GM19193 (cell line): ENCODE measurements around the gene SMC4.

Experiments
- POLR2A ChIP-seq: IDR thresholded peaks from 4 replicates; pipeline ENCODE4 v1.6.1; 2011; ENCODE audit not compliant: insufficient read depth, insufficient read length; ENCODE audit errors: extremely low read depth

SMC4 gene

DNA sequence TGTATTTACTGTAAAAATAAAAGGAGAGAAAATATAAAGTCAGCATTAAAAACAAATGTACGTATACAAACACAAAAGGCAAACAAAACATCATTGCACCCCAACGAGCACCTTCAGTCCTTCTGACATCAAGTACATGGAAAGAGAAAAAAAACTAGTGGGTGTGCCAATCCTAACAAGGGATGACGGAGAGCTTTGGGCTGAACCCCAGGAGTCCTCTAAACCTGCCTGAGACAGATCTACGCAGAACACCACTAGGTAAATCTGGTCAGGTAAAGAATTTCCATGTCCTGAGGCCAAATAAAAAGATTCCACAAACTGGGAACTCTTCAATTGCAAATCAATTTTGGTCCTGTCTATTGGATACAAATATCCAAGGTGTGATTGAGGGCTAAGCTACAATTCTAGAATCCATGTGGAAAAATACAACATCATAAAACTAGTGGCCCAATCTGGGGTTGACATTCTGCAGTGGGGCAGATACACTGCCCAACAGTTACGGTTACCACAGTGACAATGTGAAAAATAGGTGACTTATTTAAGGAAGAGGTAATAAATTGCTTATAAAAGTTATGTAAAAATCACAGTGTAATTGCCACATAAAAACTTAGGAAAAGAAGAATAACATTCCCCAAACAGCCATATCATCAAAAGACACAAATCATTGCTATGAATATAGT lies 14.7 kb upstream of the SMC4 start:
- TF ChIP-seq POLR2A: no peak

GRCh38 chr3:160390565-160391138 lies 8.8 kb upstream of the SMC4 start:
- no peak for TF ChIP-seq POLR2A

DNA sequence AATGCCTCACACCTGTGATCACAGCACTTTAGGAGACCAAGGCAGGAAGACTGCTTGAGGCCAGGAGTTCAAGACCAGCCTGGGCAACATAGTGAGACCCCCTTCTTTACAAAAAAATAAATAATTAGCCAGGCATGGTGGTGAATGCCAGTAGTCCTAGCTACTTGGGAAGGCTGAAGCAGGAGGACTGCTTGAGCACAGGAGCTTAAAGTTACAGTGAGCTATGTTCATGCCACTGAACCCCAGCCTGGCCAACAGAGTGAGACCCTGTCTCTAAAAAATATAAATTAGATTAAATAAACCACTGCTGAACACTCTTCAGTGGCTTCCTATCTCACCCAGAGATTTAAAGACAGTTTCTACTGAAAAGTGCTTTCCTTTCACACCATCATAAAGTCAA lies 6.7 kb upstream of the SMC4 start:
- TF ChIP-seq POLR2A: no peak

- TF ChIP-seq POLR2A: no peak
Observed at GRCh38 chr3:160393346-160394008, 6.0 kb upstream of the SMC4 start.

- TF ChIP-seq POLR2A: no peak
Observed at GRCh38 chr3:160394009-160394392, 5.4 kb upstream of the SMC4 start.

DNA sequence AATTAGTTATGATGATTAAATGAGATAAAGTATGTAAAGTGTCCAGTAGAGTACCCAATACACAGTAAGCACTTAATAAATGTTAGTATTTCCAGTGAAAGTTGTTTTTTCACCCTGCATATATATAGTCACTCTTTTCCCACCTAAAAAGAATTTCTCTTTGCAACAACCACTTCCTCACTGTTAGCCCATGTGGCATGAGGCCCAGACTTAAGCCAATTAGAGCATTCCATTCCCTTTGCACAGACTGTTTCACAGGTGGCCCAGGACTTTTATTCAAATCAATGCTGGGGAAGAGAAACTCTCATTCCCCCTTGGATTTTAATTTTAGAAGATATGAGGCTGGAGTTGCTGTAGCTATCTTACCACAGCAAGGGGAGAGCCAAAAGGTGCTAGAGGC lies 4.2 kb upstream of the SMC4 start:
- no peak for TF ChIP-seq POLR2A

- no peak for TF ChIP-seq POLR2A
Observed at GRCh38 chr3:160398820-160399124, 678 bp upstream of the SMC4 start.

GRCh38 chr3:160400030-160400701 lies 716 bp downstream of the SMC4 start:
- no peak for TF ChIP-seq POLR2A

- peak; percentile 3 for TF ChIP-seq POLR2A
Observed at GRCh38 chr3:160400702-160401150, 1.3 kb downstream of the SMC4 start.

DNA sequence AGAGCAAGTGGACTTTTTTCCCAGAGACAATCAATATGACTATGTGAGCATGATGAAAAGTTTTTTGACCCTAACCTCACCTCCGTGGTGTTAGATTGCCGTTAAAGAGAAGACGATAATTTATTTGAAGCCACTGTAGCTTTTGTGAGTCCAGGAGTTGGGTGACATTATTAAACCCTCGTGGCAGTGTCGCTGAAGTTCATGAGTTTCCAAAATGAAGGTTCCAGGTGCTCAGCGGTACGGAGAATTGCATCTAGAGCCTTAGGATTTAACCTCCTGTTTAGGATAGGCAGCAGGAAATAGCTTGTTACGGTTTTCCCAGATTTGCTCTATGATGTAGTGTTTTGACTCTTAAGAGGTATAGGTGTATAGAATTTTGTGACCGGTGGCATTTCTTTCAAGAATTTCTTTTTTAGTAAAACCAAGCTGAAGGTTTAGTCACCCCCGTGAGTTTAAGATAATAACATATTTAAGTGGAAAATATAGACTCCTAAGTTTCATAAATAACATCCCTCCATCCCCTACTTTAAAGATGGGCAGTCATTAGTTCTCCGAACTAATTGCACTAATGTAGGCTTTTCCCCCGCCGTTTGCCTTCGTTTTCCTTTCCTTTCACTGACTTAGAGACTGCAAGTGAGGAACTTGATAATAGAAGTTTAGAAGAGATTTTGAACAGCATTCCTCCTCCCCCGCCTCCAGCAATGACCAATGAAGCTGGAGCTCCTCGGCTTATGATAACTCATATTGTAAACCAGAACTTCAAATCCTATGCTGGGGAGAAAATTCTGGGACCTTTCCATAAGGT lies 2.0 kb downstream of the SMC4 start:
- TF ChIP-seq POLR2A: no peak

DNA sequence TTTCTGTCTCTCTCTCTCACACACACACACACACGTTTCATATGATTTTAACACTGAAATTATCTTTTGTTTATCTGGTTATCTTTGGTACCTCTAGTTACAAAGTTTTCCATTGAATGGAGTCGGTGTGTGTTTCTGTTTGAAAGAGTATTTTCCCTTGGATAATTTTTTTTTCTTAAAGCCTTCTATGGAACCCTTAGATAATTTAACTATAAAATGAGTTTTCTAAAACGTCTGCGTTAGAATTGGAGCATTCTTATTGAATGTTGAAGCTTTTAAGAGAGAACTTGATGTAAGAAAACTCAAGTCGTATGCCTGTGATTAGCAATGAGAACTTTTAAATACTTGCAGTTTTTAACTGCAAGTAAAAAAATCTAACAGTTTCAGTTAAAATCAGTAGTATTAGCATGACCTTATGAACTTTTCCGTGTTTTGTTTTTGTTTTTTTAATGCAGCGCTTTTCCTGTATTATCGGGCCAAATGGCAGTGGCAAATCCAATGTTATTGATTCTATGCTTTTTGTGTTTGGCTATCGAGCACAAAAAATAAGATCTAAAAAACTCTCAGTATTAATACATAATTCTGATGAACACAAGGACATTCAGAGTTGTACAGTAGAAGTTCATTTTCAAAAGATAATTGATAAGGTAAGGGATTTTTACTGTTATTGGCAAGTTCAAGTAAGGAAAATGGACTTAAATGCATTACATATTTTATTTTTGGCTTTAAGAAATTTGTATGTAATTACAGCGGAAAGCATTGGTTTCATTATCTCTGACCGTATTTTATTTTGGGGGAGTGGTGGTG lies 3.0 kb downstream of the SMC4 start:
- no peak for TF ChIP-seq POLR2A

DNA sequence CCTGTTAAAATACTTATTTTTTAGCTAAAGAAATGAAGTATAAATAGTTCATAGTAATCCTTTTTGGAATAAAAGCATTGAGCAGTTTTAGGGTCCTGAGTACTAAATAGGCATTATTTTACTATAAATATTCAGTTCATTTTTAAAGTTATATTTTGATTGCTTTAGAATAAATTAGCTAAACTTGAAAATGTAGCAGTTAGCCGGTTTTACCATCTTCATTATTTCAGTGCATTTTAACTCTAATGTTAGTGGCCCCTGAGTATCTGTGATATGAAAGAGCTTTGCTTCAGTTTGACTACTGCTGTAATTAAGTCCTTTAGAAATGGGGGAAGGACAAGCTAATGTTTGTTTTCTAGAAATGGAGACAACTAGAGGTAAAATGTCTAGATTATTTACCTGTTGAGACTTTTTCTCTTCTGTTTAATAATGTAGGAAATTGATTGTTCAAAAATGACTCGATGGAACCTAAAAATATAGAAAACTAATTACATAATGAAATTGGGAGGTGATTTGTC lies 3.6 kb downstream of the SMC4 start:
- no peak for TF ChIP-seq POLR2A

GRCh38 chr3:160403796-160404470 lies 4.5 kb downstream of the SMC4 start:
- TF ChIP-seq POLR2A: no peak

GRCh38 chr3:160409812-160410610 lies 10.6 kb downstream of the SMC4 start:
- no peak for TF ChIP-seq POLR2A
